ENCODE measurements around the gene PTPDC1.

GRCh38 chr9:94111446-94111845 lies 27.2 kb downstream of the PTPDC1 start:
- TF ChIP-seq POLR2A (IDR thresholded peaks at IDR 0.05), result no peak
- no peak for TF ChIP-seq CTCF (IDR thresholded peaks at IDR 0.05)
- TF ChIP-seq EP300 (IDR thresholded peaks at IDR 0.05), result no peak

All from gastroesophageal sphincter (tissue), 3 donors.